Measurements from ENCODE around the gene DCXR.
A peak's percentile ranks its signal among the peaks of the same experiment; 100 is the strongest.
"Not testable (repeated sequence)": the region's sequence is repeated elsewhere in the genome, so short reads cannot be mapped to it uniquely, and the experiment has no call there.

The DCXR gene

GRCh38 chr17:82039695-82040299 lies 2.3 kb upstream of the DCXR start:
- no peak for DNase-seq (ENCODE audit: low read depth in 2 of 2)

- not testable (repeated sequence) for DNase-seq (ENCODE audit: low read depth in 2 of 2)
Measured at GRCh38 chr17:82038796-82039409, 1.4 kb upstream of the DCXR start.

GRCh38 chr17:82037889-82038195 lies 345 bp upstream of the DCXR start:
- DNase-seq (ENCODE audit: low read depth in 2 of 2) = no peak

GRCh38 chr17:82036634-82037091 lies 834 bp downstream of the DCXR start:
- no peak for DNase-seq (ENCODE audit: low read depth in 2 of 2)

GRCh38 chr17:82035956-82036633 lies 1.4 kb downstream of the DCXR start:
- DNase-seq (ENCODE audit: low read depth in 2 of 2) = no peak

GRCh38 chr17:82035488-82035887 lies 2.0 kb downstream of the DCXR start:
- DNase-seq (ENCODE audit: low read depth in 2 of 2) = no peak

- DNase-seq (ENCODE audit: low read depth in 2 of 2) = no peak
Measured at GRCh38 chr17:82034371-82035011, 3.0 kb downstream of the DCXR start.

GRCh38 chr17:82033359-82034085 lies 4.0 kb downstream of the DCXR start:
- no peak for DNase-seq (ENCODE audit: low read depth in 2 of 2)

GRCh38 chr17:82031885-82032627 lies 5.4 kb downstream of the DCXR start:
- no peak for DNase-seq (ENCODE audit: low read depth in 2 of 2)

- no peak for DNase-seq (ENCODE audit: low read depth in 2 of 2)
Measured at GRCh38 chr17:82031303-82031884, 6.1 kb downstream of the DCXR start, which contains the start of gene RAC3. TSS of gene RAC3 (plus strand) at chr17:82031678. CDS start at chr17:82031762, 84 bp downstream.

- DNase-seq (ENCODE audit: low read depth in 2 of 2) = peak; percentile 43 to 55
Measured at GRCh38 chr17:82030470-82031302, 6.8 kb downstream of the DCXR start.

- DNase-seq (ENCODE audit: low read depth in 2 of 2) = no peak
Measured at GRCh38 chr17:82029990-82030469, 7.5 kb downstream of the DCXR start.

- no peak for DNase-seq (ENCODE audit: low read depth in 2 of 2)
Measured at GRCh38 chr17:82029391-82029790, 8.1 kb downstream of the DCXR start.

GRCh38 chr17:82028966-82029365 lies 8.5 kb downstream of the DCXR start:
- DNase-seq (ENCODE audit: low read depth in 2 of 2) = no peak

- no peak for DNase-seq (ENCODE audit: low read depth in 2 of 2)
Measured at GRCh38 chr17:82028246-82028645, 9.3 kb downstream of the DCXR start.

- DNase-seq (ENCODE audit: low read depth in 2 of 2) = no peak
Measured at GRCh38 chr17:82025401-82026107, 11.9 kb downstream of the DCXR start.

GRCh38 chr17:82024859-82025258 lies 12.6 kb downstream of the DCXR start:
- no peak for DNase-seq (ENCODE audit: low read depth in 2 of 2)

GRCh38 chr17:82023447-82024241 lies 13.9 kb downstream of the DCXR start:
- no peak for DNase-seq (ENCODE audit: low read depth in 2 of 2)

Measured in stimulated activated CD8-positive, alpha-beta memory T cell treated with anti-CD3 and anti-CD28 coated beads, Interleukin-15, amount 100 ng/mL, for 4 hours (primary cell).